Measurements from ENCODE around the gene C2orf68.

Gene C2orf68

DNA sequence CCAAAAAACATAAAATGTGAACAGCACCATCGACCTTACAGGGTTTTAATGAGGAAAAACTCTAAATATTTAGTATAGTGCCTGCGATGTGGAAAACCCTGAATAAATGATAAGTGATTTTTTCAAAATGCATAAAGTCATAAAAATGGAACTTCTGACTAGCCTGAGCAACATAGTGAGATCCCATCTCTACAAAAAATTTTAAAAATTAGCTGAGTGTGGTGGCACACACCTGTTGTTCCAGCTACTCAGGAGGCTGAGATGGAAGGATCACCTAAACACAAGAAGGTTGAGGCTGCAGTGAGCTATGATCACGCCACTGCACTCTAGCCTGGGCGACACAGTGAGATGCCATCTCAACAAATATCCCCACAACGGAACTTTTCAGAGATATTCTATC is 54.7 kb downstream of the C2orf68 start:
- H3K4me1 ChIP-seq (ENCODE audit: control insufficient read depth, low read length) = peaks cover 11% of the 10 kb centered on the region
- peaks cover 31% of the 10 kb centered on the region for H3K79me2 ChIP-seq (ENCODE audit: control insufficient read depth, low read length)
- no peak overlapping the region for H3K27ac ChIP-seq (ENCODE audit: low read depth, low read length)
- H3K9me2 ChIP-seq (replicated peaks; ENCODE audit: control insufficient read depth, low read length) = no peaks in the 10 kb centered on the region
- H3K36me3 ChIP-seq (ENCODE audit: control insufficient read depth, low read length) = peaks cover 48% of the 10 kb centered on the region
- TF ChIP-seq EZH2phosphoT487 (IDR thresholded peaks at IDR 0.05; ENCODE audit: borderline replicate concordance, low read length) = no peak
- TF ChIP-seq, protein P1, sequence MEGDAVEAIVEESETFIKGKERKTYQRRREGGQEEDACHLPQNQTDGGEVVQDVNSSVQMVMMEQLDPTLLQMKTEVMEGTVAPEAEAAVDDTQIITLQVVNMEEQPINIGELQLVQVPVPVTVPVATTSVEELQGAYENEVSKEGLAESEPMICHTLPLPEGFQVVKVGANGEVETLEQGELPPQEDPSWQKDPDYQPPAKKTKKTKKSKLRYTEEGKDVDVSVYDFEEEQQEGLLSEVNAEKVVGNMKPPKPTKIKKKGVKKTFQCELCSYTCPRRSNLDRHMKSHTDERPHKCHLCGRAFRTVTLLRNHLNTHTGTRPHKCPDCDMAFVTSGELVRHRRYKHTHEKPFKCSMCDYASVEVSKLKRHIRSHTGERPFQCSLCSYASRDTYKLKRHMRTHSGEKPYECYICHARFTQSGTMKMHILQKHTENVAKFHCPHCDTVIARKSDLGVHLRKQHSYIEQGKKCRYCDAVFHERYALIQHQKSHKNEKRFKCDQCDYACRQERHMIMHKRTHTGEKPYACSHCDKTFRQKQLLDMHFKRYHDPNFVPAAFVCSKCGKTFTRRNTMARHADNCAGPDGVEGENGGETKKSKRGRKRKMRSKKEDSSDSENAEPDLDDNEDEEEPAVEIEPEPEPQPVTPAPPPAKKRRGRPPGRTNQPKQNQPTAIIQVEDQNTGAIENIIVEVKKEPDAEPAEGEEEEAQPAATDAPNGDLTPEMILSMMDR (IDR thresholded peaks at IDR 0.05; ENCODE audit: low read depth, low read length, poor library complexity, severe bottlenecking) = no peak
- no peaks in the 10 kb centered on the region for H4K20me1 ChIP-seq (ENCODE audit: control insufficient read depth, insufficient read depth, low read depth, low read length)
- no peaks in the 10 kb centered on the region for H3K9me3 ChIP-seq (ENCODE audit: control insufficient read depth, insufficient read depth, low read length)
- no peaks in the 10 kb centered on the region for H3K27me3 ChIP-seq (ENCODE audit: control insufficient read depth, low read length)
- no peak overlapping the region for H3K4me2 ChIP-seq (ENCODE audit: low read length)
- H3K4me3 ChIP-seq (ENCODE audit: low read length) = no peak overlapping the region
- H3F3A ChIP-seq (ENCODE audit: control insufficient read depth, insufficient read depth) = no peaks in the 10 kb centered on the region

Data from DOHH2 (cell line).